HCT116 (cell line): ENCODE results near the gene CCDC38.

Source experiments
- EZH2phosphoT487 ChIP-seq: fragments of 200-600 bp; IDR thresholded peaks from 2 replicates; pipeline ENCODE4 v1.6.1; 2018; ENCODE audit warnings: antibody characterized with exemption, borderline replicate concordance
- MAX ChIP-seq: IDR thresholded peaks from 2 replicates; pipeline ENCODE4 v1.6.1; 2012
- TF ChIP-seq, protein P1 (sequence below), 3 experiments: fragments of 200-600 bp in 1 of 3; sonication (generic) in 1 of 3; IDR thresholded peaks in 2 of 3; conservative IDR thresholded peaks in 1 of 3; 2 replicates each; pipeline ENCODE4 v1.5.1; 2012 to 2017; ENCODE audit warnings: low read depth in 2 of 3, low read length in 2 of 3, antibody characterized with exemption in 1 of 3, borderline replicate concordance in 1 of 3, control low read depth in 1 of 3, mild to moderate bottlenecking in 1 of 3, mixed read lengths in 1 of 3, mixed run types in 1 of 3, moderate library complexity in 1 of 3; ENCODE audit not compliant: insufficient read depth in 1 of 3

- TF ChIP-seq, protein P1, sequence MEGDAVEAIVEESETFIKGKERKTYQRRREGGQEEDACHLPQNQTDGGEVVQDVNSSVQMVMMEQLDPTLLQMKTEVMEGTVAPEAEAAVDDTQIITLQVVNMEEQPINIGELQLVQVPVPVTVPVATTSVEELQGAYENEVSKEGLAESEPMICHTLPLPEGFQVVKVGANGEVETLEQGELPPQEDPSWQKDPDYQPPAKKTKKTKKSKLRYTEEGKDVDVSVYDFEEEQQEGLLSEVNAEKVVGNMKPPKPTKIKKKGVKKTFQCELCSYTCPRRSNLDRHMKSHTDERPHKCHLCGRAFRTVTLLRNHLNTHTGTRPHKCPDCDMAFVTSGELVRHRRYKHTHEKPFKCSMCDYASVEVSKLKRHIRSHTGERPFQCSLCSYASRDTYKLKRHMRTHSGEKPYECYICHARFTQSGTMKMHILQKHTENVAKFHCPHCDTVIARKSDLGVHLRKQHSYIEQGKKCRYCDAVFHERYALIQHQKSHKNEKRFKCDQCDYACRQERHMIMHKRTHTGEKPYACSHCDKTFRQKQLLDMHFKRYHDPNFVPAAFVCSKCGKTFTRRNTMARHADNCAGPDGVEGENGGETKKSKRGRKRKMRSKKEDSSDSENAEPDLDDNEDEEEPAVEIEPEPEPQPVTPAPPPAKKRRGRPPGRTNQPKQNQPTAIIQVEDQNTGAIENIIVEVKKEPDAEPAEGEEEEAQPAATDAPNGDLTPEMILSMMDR (IDR thresholded peaks at IDR 0.05 in 2 of 3, conservative IDR thresholded peaks at IDR 0.05 in 1 of 3; ENCODE audit: borderline replicate concordance in 1 of 3, insufficient read depth in 1 of 3, low read depth in 2 of 3, low read length in 2 of 3): no peak
- TF ChIP-seq MAX (no peak), EZH2phosphoT487 (no peak)
Measured at GRCh38 chr12:95836185-95836609, 106.2 kb downstream of the CCDC38 start.
